ENCODE results near the gene SGPL1.
"Not testable (repeated sequence)": the region's sequence is repeated elsewhere in the genome, so short reads cannot be mapped to it uniquely, and the experiment has no call there.

The SGPL1 gene

GRCh38 chr10:70915206-70915605 lies 99.5 kb downstream of the SGPL1 start:
- H3K9me3 Mint-ChIP-seq = no peaks in the 10 kb centered on the region
- no peaks in the 10 kb centered on the region for H3K36me3 Mint-ChIP-seq (ENCODE audit: low read depth)
- no peak overlapping the region for H3K4me3 Mint-ChIP-seq
- H3K27me3 Mint-ChIP-seq = no peaks in the 10 kb centered on the region
- H3K4me1 Mint-ChIP-seq (ENCODE audit: low read depth) = no peaks in the 10 kb centered on the region
- H3K27ac Mint-ChIP-seq = no peak overlapping the region

GRCh38 chr10:70915806-70916205 lies 100.1 kb downstream of the SGPL1 start:
- no peak overlapping the region for H3K4me3 Mint-ChIP-seq
- H3K27ac Mint-ChIP-seq = no peak overlapping the region
- peaks cover under 1% of the 10 kb centered on the region for H3K27me3 Mint-ChIP-seq
- H3K9me3 Mint-ChIP-seq = no peaks in the 10 kb centered on the region
- no peaks in the 10 kb centered on the region for H3K4me1 Mint-ChIP-seq (ENCODE audit: low read depth)
- no peaks in the 10 kb centered on the region for H3K36me3 Mint-ChIP-seq (ENCODE audit: low read depth)

DNA sequence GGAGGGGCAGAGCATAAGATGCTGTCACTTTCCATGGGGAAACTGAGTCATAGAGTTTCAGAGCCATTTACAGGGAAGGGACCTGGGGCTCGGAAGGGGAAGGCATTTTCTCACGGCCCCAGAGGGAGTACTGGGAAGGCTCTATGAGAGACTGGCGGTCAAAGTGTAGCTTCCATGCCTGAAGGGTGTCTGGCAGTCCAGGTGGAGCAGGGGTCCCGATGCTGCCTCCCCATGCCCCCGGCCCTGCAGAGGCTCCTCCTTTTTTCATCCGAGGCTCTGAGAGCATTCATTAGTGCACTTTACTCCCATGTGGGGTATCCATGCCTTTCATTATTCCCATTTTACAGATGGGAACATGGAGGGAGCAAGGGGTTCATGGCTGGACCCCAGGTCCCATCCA lies 100.5 kb downstream of the SGPL1 start:
- Mint-ChIP-seq H3K4me1 (ENCODE audit: low read depth) (no peaks in the 10 kb centered on the region), H3K9me3 (no peaks in the 10 kb centered on the region), H3K27me3 (peaks cover 5% of the 10 kb centered on the region), H3K36me3 (ENCODE audit: low read depth) (no peaks in the 10 kb centered on the region), H3K4me3 (no peak overlapping the region), H3K27ac (no peak overlapping the region)

GRCh38 chr10:70917226-70917625 lies 101.5 kb downstream of the SGPL1 start:
- Mint-ChIP-seq H3K9me3 (no peaks in the 10 kb centered on the region), H3K27ac (no peak overlapping the region), H3K27me3 (peaks cover 5% of the 10 kb centered on the region), H3K36me3 (ENCODE audit: low read depth) (no peaks in the 10 kb centered on the region), H3K4me1 (ENCODE audit: low read depth) (no peaks in the 10 kb centered on the region), H3K4me3 (no peak overlapping the region)

GRCh38 chr10:70917635-70918034 lies 101.9 kb downstream of the SGPL1 start:
- H3K27me3 Mint-ChIP-seq = peaks cover 5% of the 10 kb centered on the region
- no peaks in the 10 kb centered on the region for H3K9me3 Mint-ChIP-seq
- H3K4me3 Mint-ChIP-seq = no peak overlapping the region
- no peaks in the 10 kb centered on the region for H3K36me3 Mint-ChIP-seq (ENCODE audit: low read depth)
- H3K27ac Mint-ChIP-seq = no peak overlapping the region
- H3K4me1 Mint-ChIP-seq (ENCODE audit: low read depth) = no peaks in the 10 kb centered on the region

GRCh38 chr10:70918851-70919530 lies 103.2 kb downstream of the SGPL1 start:
- no peaks in the 10 kb centered on the region for H3K9me3 Mint-ChIP-seq
- no peak overlapping the region for H3K4me3 Mint-ChIP-seq
- H3K27ac Mint-ChIP-seq = no peak overlapping the region
- H3K36me3 Mint-ChIP-seq (ENCODE audit: low read depth) = no peaks in the 10 kb centered on the region
- peaks cover 5% of the 10 kb centered on the region for H3K27me3 Mint-ChIP-seq
- no peaks in the 10 kb centered on the region for H3K4me1 Mint-ChIP-seq (ENCODE audit: low read depth)

- not testable (repeated sequence) for H3K4me1 Mint-ChIP-seq (ENCODE audit: low read depth); H3K36me3 Mint-ChIP-seq (ENCODE audit: low read depth); H3K27me3 Mint-ChIP-seq; H3K27ac Mint-ChIP-seq; H3K9me3 Mint-ChIP-seq; H3K4me3 Mint-ChIP-seq
Observed at GRCh38 chr10:70919906-70920305, 104.2 kb downstream of the SGPL1 start.

DNA sequence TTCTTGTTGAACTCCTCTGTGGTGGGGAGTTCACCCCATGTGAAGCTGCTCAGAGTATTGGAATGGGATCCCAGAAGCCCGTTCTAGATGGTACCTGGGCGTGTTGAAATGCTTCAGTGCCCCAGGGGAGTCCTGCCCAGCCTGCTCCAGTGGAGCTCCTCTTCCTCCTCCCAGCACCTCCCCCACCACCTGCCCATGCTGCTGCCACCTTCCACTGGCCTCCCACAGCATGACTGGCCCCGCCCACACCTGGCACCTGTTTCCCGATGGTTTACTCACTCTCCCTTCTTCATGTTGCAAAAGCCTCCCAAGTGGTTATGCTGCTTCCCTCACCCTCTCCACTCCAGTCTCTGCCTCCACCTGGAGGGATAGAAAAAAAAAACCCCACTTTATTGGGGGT lies 104.8 kb downstream of the SGPL1 start:
- Mint-ChIP-seq H3K4me1 (ENCODE audit: low read depth) (no peaks in the 10 kb centered on the region), H3K27me3 (peaks cover 9% of the 10 kb centered on the region), H3K4me3 (no peak overlapping the region), H3K36me3 (ENCODE audit: low read depth) (no peaks in the 10 kb centered on the region), H3K27ac (no peak overlapping the region), H3K9me3 (no peaks in the 10 kb centered on the region)

- Mint-ChIP-seq H3K27ac (no peak overlapping the region), H3K36me3 (ENCODE audit: low read depth) (no peaks in the 10 kb centered on the region), H3K9me3 (no peaks in the 10 kb centered on the region), H3K4me3 (no peak overlapping the region), H3K4me1 (ENCODE audit: low read depth) (no peaks in the 10 kb centered on the region), H3K27me3 (peaks cover 9% of the 10 kb centered on the region)
Observed at GRCh38 chr10:70921285-70921684, 105.5 kb downstream of the SGPL1 start.

- Mint-ChIP-seq H3K4me3 (no peak overlapping the region), H3K27ac (no peak overlapping the region), H3K4me1 (ENCODE audit: low read depth) (no peaks in the 10 kb centered on the region), H3K9me3 (no peaks in the 10 kb centered on the region), H3K27me3 (peaks cover 9% of the 10 kb centered on the region), H3K36me3 (ENCODE audit: low read depth) (no peaks in the 10 kb centered on the region)
Observed at GRCh38 chr10:70923696-70924095, 107.9 kb downstream of the SGPL1 start.

DNA sequence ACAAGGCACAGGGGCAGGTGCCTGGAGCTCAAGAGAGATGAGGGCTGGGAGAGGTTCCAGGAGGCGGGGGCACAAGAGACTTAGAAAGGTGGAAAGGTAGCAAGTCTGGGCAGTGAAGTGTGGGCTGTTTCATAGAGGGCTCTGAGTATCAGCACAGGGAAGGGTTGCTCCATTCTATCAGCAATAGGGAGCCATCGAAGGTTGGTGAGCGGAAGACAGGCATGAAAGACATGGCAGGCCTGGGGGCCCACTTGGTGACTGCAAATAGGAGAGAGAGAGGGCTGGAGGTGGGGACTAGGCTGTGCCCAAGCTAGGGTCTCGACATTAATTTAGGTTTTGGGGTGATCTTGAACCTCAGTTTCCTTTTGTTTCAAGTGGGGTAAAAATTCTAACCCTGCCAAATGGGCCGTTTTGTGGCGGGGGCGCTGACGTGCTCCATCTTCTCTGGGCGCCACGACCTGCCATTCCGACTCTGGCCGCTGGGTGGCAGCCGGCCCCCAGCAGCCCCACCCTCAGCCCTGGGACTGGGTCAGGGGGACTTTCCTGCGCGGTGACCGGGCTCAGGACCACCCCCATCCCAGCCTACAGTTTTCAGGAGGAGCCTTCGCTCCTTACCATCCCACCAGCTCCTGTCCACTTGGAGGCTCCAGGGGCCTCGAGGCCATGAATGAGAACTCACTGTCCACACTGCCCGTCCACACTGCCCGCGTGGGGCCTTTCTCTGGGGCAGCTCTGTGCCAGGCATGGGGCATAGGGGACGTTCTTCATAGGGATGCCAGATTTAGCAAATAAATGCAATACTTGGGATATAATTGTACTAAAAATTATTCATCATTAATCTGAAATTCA lies 109.9 kb downstream of the SGPL1 start:
- H3K27me3 Mint-ChIP-seq = peaks cover 9% of the 10 kb centered on the region
- H3K9me3 Mint-ChIP-seq = no peaks in the 10 kb centered on the region
- H3K4me3 Mint-ChIP-seq = no peak overlapping the region
- H3K36me3 Mint-ChIP-seq (ENCODE audit: low read depth) = no peaks in the 10 kb centered on the region
- no peaks in the 10 kb centered on the region for H3K4me1 Mint-ChIP-seq (ENCODE audit: low read depth)
- no peak overlapping the region for H3K27ac Mint-ChIP-seq

GRCh38 chr10:70926226-70927000 lies 110.7 kb downstream of the SGPL1 start:
- no peaks in the 10 kb centered on the region for H3K9me3 Mint-ChIP-seq
- no peak overlapping the region for H3K4me3 Mint-ChIP-seq

GRCh38 chr10:70927189-70927943 lies 111.6 kb downstream of the SGPL1 start:
- H3K4me1 Mint-ChIP-seq (ENCODE audit: low read depth) = no peaks in the 10 kb centered on the region
- no peak overlapping the region for H3K4me3 Mint-ChIP-seq
- H3K9me3 Mint-ChIP-seq = no peaks in the 10 kb centered on the region
- H3K36me3 Mint-ChIP-seq (ENCODE audit: low read depth) = no peaks in the 10 kb centered on the region
- peaks cover 4% of the 10 kb centered on the region for H3K27me3 Mint-ChIP-seq
- no peak overlapping the region for H3K27ac Mint-ChIP-seq

More at GRCh38 chr10:70926226-70927000, 110.7 kb downstream of the SGPL1 start:
- Mint-ChIP-seq H3K4me1 (ENCODE audit: low read depth) (no peaks in the 10 kb centered on the region), H3K36me3 (ENCODE audit: low read depth) (no peaks in the 10 kb centered on the region), H3K27me3 (peaks cover 4% of the 10 kb centered on the region), H3K27ac (no peak overlapping the region)

DNA sequence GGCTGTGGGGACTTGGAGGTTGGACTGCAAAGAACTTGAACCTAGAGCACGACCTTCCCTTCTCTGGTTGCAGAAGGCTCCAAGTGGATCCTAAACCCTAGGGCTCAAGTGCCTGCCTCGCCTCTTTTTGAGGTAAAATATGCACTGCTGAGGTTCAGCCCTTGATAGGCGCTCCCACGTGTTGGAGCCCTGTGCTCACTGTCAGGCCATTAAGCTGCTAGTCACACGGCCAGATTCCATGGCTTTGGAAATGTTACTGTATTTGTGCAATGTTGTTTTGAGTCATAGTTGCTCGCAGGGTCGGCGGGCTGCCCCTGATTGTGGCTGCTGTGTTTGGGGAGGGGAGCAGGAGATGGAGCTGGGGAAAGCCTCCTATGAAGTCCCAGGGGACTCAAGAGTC lies 112.4 kb downstream of the SGPL1 start:
- Mint-ChIP-seq H3K27ac (no peak overlapping the region), H3K36me3 (ENCODE audit: low read depth) (no peaks in the 10 kb centered on the region)

More for the DNA sequence above, 112.4 kb downstream of the SGPL1 start:
- Mint-ChIP-seq H3K4me3 (no peak overlapping the region), H3K4me1 (ENCODE audit: low read depth) (no peaks in the 10 kb centered on the region), H3K27me3 (peaks cover 4% of the 10 kb centered on the region), H3K9me3 (no peaks in the 10 kb centered on the region)

Measured in stimulated activated naive CD8-positive, alpha-beta T cell treated with anti-CD3 and anti-CD28 coated beads, Interleukin-15, Interleukin-2, amounts not matched to agents 100 ng/mL and 50 ng/mL, for 24 hours (primary cell).